Measurements from ENCODE around the gene MGMT. TPM values are rescaled to one million over a fixed set of nuclear protein-coding genes. Genes with fewer than 3 reads are reported as not detected.

MGMT gene
- total RNA-seq, 3 donors from 2014 or later, result 15.4 to 17.5 (median 16.3) TPM

GRCh38 chr10:129771991-129772431 lies 305.0 kb downstream of the MGMT start:
- Histone ChIP-seq H3K4me1 (ENCODE audit: low read depth) (no peaks in the 10 kb centered on the region), H3K4me3 (no peak overlapping the region), H3K36me3 (ENCODE audit: low read depth) (no peaks in the 10 kb centered on the region), H3K9me3 (no peaks in the 10 kb centered on the region)
- TF ChIP-seq CTCF (IDR thresholded peaks at IDR 0.05), result no peak
- DNase-seq (no peak), ATAC-seq (no peak)
- intact Hi-C loops (cut with DNase I, micrococcal nuclease), result no loop called here

- Histone ChIP-seq H3K36me3 (ENCODE audit: low read depth) (no peaks in the 10 kb centered on the region), H3K9me3 (no peaks in the 10 kb centered on the region), H3K4me1 (ENCODE audit: low read depth) (no peaks in the 10 kb centered on the region), H3K4me3 (no peak overlapping the region)
- ATAC-seq, result peak; percentile 72
- peak in 1 of 3 donors; percentile 64 for DNase-seq
- TF ChIP-seq CTCF (IDR thresholded peaks at IDR 0.05), result no peak
- intact Hi-C loops (cut with DNase I, micrococcal nuclease), result no loop called here
Observed at GRCh38 chr10:129772468-129773358, 305.7 kb downstream of the MGMT start.

- intact Hi-C loops (cut with DNase I, micrococcal nuclease), result no loop called here
Observed at GRCh38 chr10:129773359-129773990, 306.4 kb downstream of the MGMT start.

DNA sequence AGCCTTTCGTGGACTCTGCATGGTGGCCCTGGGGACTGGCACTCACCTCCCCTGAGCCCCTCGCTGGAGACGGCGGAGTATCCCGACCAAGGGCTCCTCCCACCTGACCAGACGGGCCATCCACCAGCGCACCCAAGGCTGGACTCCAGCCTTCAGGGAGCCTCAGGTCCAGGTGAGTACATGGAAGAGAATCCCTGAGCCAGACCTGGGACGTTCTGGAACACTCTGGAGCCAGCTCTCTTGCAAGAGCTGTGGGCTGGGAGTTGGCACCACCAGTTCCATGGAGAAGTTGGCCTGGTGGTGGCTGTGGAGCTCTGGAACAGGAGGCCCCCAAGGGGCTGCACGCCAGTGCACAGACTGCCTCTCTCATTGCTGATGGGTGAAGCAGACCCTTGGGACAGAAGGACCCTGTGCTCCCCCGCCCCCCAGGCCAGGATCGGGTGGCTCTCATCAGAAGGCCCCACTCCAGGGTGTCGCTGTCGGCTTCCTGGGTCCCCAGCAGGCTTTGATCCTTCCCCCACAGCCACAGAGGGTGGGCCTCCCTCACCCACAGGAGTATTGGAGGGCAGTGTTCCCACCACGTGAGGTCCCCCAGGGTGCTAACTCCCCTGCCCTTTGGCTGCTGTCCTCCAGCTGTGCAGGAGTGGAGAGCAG lies 307.2 kb downstream of the MGMT start:
- no peak for TF ChIP-seq CTCF (IDR thresholded peaks at IDR 0.05)
- Histone ChIP-seq H3K4me1 (ENCODE audit: low read depth) (no peaks in the 10 kb centered on the region), H3K36me3 (ENCODE audit: low read depth) (no peaks in the 10 kb centered on the region), H3K9me3 (no peaks in the 10 kb centered on the region), H3K4me3 (no peak overlapping the region)
- DNase-seq (no peak), ATAC-seq (no peak)
- intact Hi-C loops (cut with DNase I, micrococcal nuclease), result no loop called here

More at GRCh38 chr10:129773359-129773990, 306.4 kb downstream of the MGMT start:
- DNase-seq (no peak), ATAC-seq (no peak)
- Histone ChIP-seq H3K4me3 (no peak overlapping the region), H3K36me3 (ENCODE audit: low read depth) (no peaks in the 10 kb centered on the region), H3K9me3 (no peaks in the 10 kb centered on the region), H3K4me1 (ENCODE audit: low read depth) (no peaks in the 10 kb centered on the region)
- no peak for TF ChIP-seq CTCF (IDR thresholded peaks at IDR 0.05)

GRCh38 chr10:129774736-129775401 lies 307.8 kb downstream of the MGMT start:
- ATAC-seq (no peak), DNase-seq (no peak)
- H3K9me3 ChIP-seq, result no peaks in the 10 kb centered on the region
- no peaks in the 10 kb centered on the region for H3K36me3 ChIP-seq (ENCODE audit: low read depth)
- no peak for TF ChIP-seq CTCF (IDR thresholded peaks at IDR 0.05)
- H3K4me1 ChIP-seq (ENCODE audit: low read depth), result no peaks in the 10 kb centered on the region
- intact Hi-C loops (cut with DNase I, micrococcal nuclease), result no loop called here
- no peak overlapping the region for H3K4me3 ChIP-seq

All from mucosa of descending colon (tissue), 3 donors.